SK-N-SH (cell line): Measurements from ENCODE around the gene ZNF783. TPM values are rescaled to one million over a fixed set of nuclear protein-coding genes. Genes with fewer than 3 reads are reported as not detected.

Source experiments
- CTCF ChIA-PET: fragments of 300-600, 350-600 bp; formaldehyde crosslinking; extraction: SDS; loops from one replicate; lab custom pipeline; 2021; lab: Yijun Ruan, JAX
- POLR2A ChIA-PET: fragments of 350-600 bp; sonication (Branson Sonifier 250); formaldehyde crosslinking; extraction: SDS; loops from one replicate; lab custom pipeline; 2020; ENCODE audit warnings: antibody characterized with exemption, inconsistent platforms; lab: Yijun Ruan, JAX
- DNase-seq: peaks from one replicate; pipeline ENCODE4 v3.0.0; 2012
- H2AFZ ChIP-seq: fragments of 200-600 bp; sonication (generic); 2 replicates; pipeline ENCODE4 v1.8.1; 2016; ENCODE audit warnings: antibody characterized with exemption, mild to moderate bottlenecking, low read depth
- H3F3A ChIP-seq: fragments of 200-600 bp; sonication (generic); replicated peaks from 2 replicates; pipeline ENCODE3; 2016; ENCODE audit warnings: antibody characterized with exemption, mild to moderate bottlenecking; ENCODE audit not compliant: insufficient read depth
- H3K27ac ChIP-seq, 2 experiments: fragments of 200-500 bp in 1 of 2; fragments of 200-600 bp in 1 of 2; sonication (Bioruptor generic) in 1 of 2; sonication (generic), shearing (Covaris generic) in 1 of 2; 2 replicates each; pipeline versions ENCODE4 v1.5.1 to v1.6.1; 2014 to 2016; ENCODE audit warnings: low read depth in 2 of 2, inconsistent platforms in 1 of 2, low read length in 1 of 2, mild to moderate bottlenecking in 1 of 2, mixed read lengths in 1 of 2
- H3K27me3 ChIP-seq: fragments of 200-600 bp; sonication (generic), shearing (Covaris generic); 2 replicates; pipeline ENCODE4 v1.6.1; 2016; ENCODE audit warnings: mixed run types; ENCODE audit not compliant: insufficient read depth
- H3K36me3 ChIP-seq, 2 experiments: fragments of 200-500 bp in 1 of 2; fragments of 200-600 bp in 1 of 2; sonication (Bioruptor generic) in 1 of 2; sonication (generic) in 1 of 2; replicated peaks in 1 of 2; 2 replicates each; pipeline versions ENCODE3 to v1.5.1; 2014 to 2016; ENCODE audit warnings: low read length in 1 of 2, mild to moderate bottlenecking in 1 of 2; ENCODE audit not compliant: insufficient read depth in 2 of 2, control insufficient read depth in 1 of 2
- H3K4me1 ChIP-seq, 2 experiments: fragments of 200-500 bp in 1 of 2; fragments of 200-600 bp in 1 of 2; sonication (Bioruptor generic) in 1 of 2; sonication (generic), shearing (Covaris generic) in 1 of 2; 2 replicates each; pipeline versions ENCODE4 v1.5.1 to v1.6.1; 2014 to 2016; ENCODE audit warnings: low read depth in 1 of 2, low read length in 1 of 2, mixed run types in 1 of 2; ENCODE audit not compliant: insufficient read depth in 2 of 2, control insufficient read depth in 1 of 2
- H3K4me2 ChIP-seq: fragments of 200-600 bp; sonication (generic), shearing (Covaris generic); 2 replicates; pipeline ENCODE4 v1.6.1; 2017; ENCODE audit warnings: mixed run types
- H3K4me3 ChIP-seq, 2 experiments: fragments of 200-500 bp in 1 of 2; fragments of 200-600 bp in 1 of 2; sonication (Bioruptor generic) in 1 of 2; sonication (generic), shearing (Covaris generic) in 1 of 2; 2 replicates each; pipeline versions ENCODE4 v1.5.1 to v1.8.1; 2014 to 2016; ENCODE audit warnings: low read depth in 2 of 2, inconsistent platforms in 1 of 2, low read length in 1 of 2, mild to moderate bottlenecking in 1 of 2, mixed read lengths in 1 of 2, moderate library complexity in 1 of 2
- H3K79me2 ChIP-seq: fragments of 200-600 bp; sonication (generic); 2 replicates; pipeline ENCODE4 v1.8.1; 2017; ENCODE audit warnings: mild to moderate bottlenecking; ENCODE audit not compliant: insufficient read depth
- H3K9ac ChIP-seq: fragments of 200-600 bp; sonication (generic); 2 replicates; pipeline ENCODE4 v1.6.1; 2017; ENCODE audit warnings: mixed run types
- H3K9me2 ChIP-seq: fragments of 200-600 bp; sonication (generic); 2 replicates; pipeline ENCODE4 v1.6.1; 2017; ENCODE audit warnings: mixed run types
- H3K9me3 ChIP-seq: fragments of 200-600 bp; sonication (generic); 2 replicates; pipeline ENCODE4 v1.6.1; 2017; ENCODE audit warnings: mixed run types, mild to moderate bottlenecking, moderate library complexity
- H4K20me1 ChIP-seq: fragments of 200-600 bp; sonication (generic); 2 replicates; pipeline ENCODE4 v1.6.1; 2017; ENCODE audit warnings: mild to moderate bottlenecking, mixed run types; ENCODE audit not compliant: insufficient read depth
- FOXM1 ChIP-seq: IDR thresholded peaks from 2 replicates; pipeline ENCODE4 v1.4.0; 2012; ENCODE audit warnings: low read depth, mild to moderate bottlenecking
- IRF3 ChIP-seq: fragments of 150-350 bp; IDR thresholded peaks from 2 replicates; pipeline ENCODE4 v1.6.1; 2016; ENCODE audit warnings: mild to moderate bottlenecking, low read depth, low read length
- JUND ChIP-seq: IDR thresholded peaks from 2 replicates; pipeline ENCODE4 v1.4.0; 2012
- POLR2AphosphoS5 ChIP-seq: IDR thresholded peaks from 2 replicates; pipeline ENCODE4 v1.6.1; 2012; ENCODE audit warnings: low read depth, low read length
- RCOR1 ChIP-seq: fragments of 150-350 bp; IDR thresholded peaks from 2 replicates; pipeline ENCODE4 v1.6.1; 2017; ENCODE audit warnings: antibody characterized with exemption, low read length
- TAF1 ChIP-seq: IDR thresholded peaks from 2 replicates; pipeline ENCODE4 v1.6.1; 2012; ENCODE audit warnings: low read depth, mild to moderate bottlenecking, low read length, moderate library complexity, borderline replicate concordance
- WGBS: methylation state at CpG from one replicate; pipeline ENCODE4 v1.1.6; 2017; ENCODE audit warnings: low lambda C conversion rate; 5-methylcytosine and 5-hydroxymethylcytosine counted together
- polyA plus RNA-seq, 3 experiments: library from polyadenylated mRNA; depleted of rRNA; stranded (reverse); fragments of >200 nt; gene quantifications; 2 replicates each; pipeline ENCODE4 v1.2.3, GENCODE V29; 2012

Gene ZNF783
- polyA plus RNA-seq, 1 of the 3 experiments (the other 2 are of a cell fraction) = 12.5 TPM

- no peak for TF ChIP-seq FOXM1
- 0 out of 2 replicates have a peak, but pooled peaks have one; percentile 18 for TF ChIP-seq POLR2AphosphoS5
- peaks cover 4% of the 10 kb centered on the region for H3F3A ChIP-seq
- no peaks in the 10 kb centered on the region for H3K9me2 ChIP-seq
- H3K4me2 ChIP-seq = no peak overlapping the region
- no peaks in the 10 kb centered on the region for H3K27me3 ChIP-seq
- H2AFZ ChIP-seq = no peak overlapping the region
- ChIA-PET POLR2A (no interaction called here), CTCF (interaction anchor here (0.9 kb wide), 1 partner anchor 80 kb away, joined by 3 read pairs; the partner anchor contains the start of gene ZNF398)
- no peaks in the 10 kb centered on the region for H3K79me2 ChIP-seq
- no peaks in the 10 kb centered on the region for H3K9me3 ChIP-seq
- no peak for DNase-seq
- 99% methylated on average over 6 of the region's 6 CpGs for WGBS
- no peaks in the 10 kb centered on the region; a peak in 1 of 4 replicates for H3K4me1 ChIP-seq
- H4K20me1 ChIP-seq = no peaks in the 10 kb centered on the region
- no peak overlapping the region for H3K4me3 ChIP-seq
- no peak overlapping the region for H3K9ac ChIP-seq
- peaks cover 17 to 28% of the 10 kb centered on the region in 2 experiments for H3K36me3 ChIP-seq
- no peak overlapping the region for H3K27ac ChIP-seq
Observed at GRCh38 chr7:149226840-149227494, 35.0 kb upstream of the ZNF783 start.

GRCh38 chr7:149228831-149229471 lies 33.0 kb upstream of the ZNF783 start:
- TF ChIP-seq RCOR1 = no peak
- TF ChIP-seq, all 33 proteins: peak for 0
- POLR2A ChIA-PET = interaction anchor here (1.3 kb wide), 1 partner anchor 10 kb away, joined by 3 read pairs; no protein-coding TSS in a partner anchor

GRCh38 chr7:149229526-149229925 lies 32.5 kb upstream of the ZNF783 start:
- Histone ChIP-seq H3K9me2 (no peaks in the 10 kb centered on the region), H3K4me1 (peaks cover 0 to 15% of the 10 kb centered on the region in 2 experiments; a peak in 3 of 4 replicates), H3K79me2 (no peaks in the 10 kb centered on the region), H3K36me3 (peaks cover 6 to 18% of the 10 kb centered on the region in 2 experiments), H3K9ac (no peak overlapping the region), H4K20me1 (no peaks in the 10 kb centered on the region), H3K4me2 (no peak overlapping the region), H3K27ac (no peak overlapping the region), H2AFZ (no peak overlapping the region), H3K4me3 (no peak overlapping the region), H3K27me3 (no peaks in the 10 kb centered on the region), H3F3A (peaks cover 26% of the 10 kb centered on the region), H3K9me3 (no peaks in the 10 kb centered on the region)
- 47% methylated on average over 6 of the region's 6 CpGs for WGBS
- peak; percentile 4; the same call in 1 of the 2 replicates for TF ChIP-seq JUND
- TF ChIP-seq IRF3 = no peak
- TF ChIP-seq TAF1 = no peak
- TF ChIP-seq POLR2AphosphoS5 = 0 out of 2 replicates have a peak, but pooled peaks have one; percentile 5
- ChIA-PET CTCF (interaction anchor here (0.7 to 1.6 kb wide), 6 partner anchors 9 to 513 kb away, joined by 3 to 8 read pairs (median 3); partner anchors contain the start of genes ZNF282 and ZNF398), POLR2A (interaction anchor here (1.3 kb wide), 1 partner anchor 10 kb away, joined by 3 read pairs; no protein-coding TSS in a partner anchor)
- no peak for DNase-seq

More at GRCh38 chr7:149228831-149229471, 33.0 kb upstream of the ZNF783 start:
- Histone ChIP-seq H3K36me3 (peaks cover 10 to 23% of the 10 kb centered on the region in 2 experiments), H3K9me3 (no peaks in the 10 kb centered on the region), H3K4me1 (peaks cover 0 to 10% of the 10 kb centered on the region in 2 experiments; a peak in 3 of 4 replicates), H3K4me2 (no peak overlapping the region), H2AFZ (no peak overlapping the region), H4K20me1 (no peaks in the 10 kb centered on the region), H3F3A (peaks cover 20% of the 10 kb centered on the region), H3K27me3 (no peaks in the 10 kb centered on the region), H3K9ac (no peak overlapping the region), H3K27ac (no peak overlapping the region), H3K4me3 (no peak overlapping the region), H3K79me2 (no peaks in the 10 kb centered on the region), H3K9me2 (no peaks in the 10 kb centered on the region)
- CTCF ChIA-PET = interaction anchor here (0.7 to 1.6 kb wide), 6 partner anchors 10 to 513 kb away, joined by 3 to 8 read pairs (median 3); partner anchors contain the start of genes ZNF282 and ZNF398
- no peak for DNase-seq
- WGBS = 62% methylated on average over 7 of the region's 7 CpGs
